HepG2 (cell line): Measurements from ENCODE around the gene VEGFA. TPM values are rescaled to one million over a fixed set of nuclear protein-coding genes. Genes with fewer than 3 reads are reported as not detected.

Experiments
- ARNTL ChIP-seq: sonication (generic); formaldehyde crosslinking; IDR thresholded peaks from 2 replicates; pipeline ENCODE4 v1.4.0; 2020; ENCODE audit warnings: mild to moderate bottlenecking, missing genetic modification reagents
- GATAD1 ChIP-seq: IDR thresholded peaks from 2 replicates; pipeline ENCODE4 v1.6.1; 2016; ENCODE audit warnings: missing genetic modification reagents, missing compliant biosample characterization
- GTF2F1 ChIP-seq: fragments of 150-350 bp; IDR thresholded peaks from 2 replicates; pipeline ENCODE4 v1.6.1; 2014; ENCODE audit warnings: low read length
- HDAC2 ChIP-seq: sonication (generic); formaldehyde crosslinking; IDR thresholded peaks from 2 replicates; pipeline ENCODE4 v1.4.0; 2020; ENCODE audit warnings: missing genetic modification reagents
- KMT2B ChIP-seq: IDR thresholded peaks from 2 replicates; pipeline ENCODE4 v1.6.1; 2016; ENCODE audit warnings: missing genetic modification reagents, missing compliant biosample characterization
- MED1 ChIP-seq: sonication (generic); formaldehyde crosslinking; IDR thresholded peaks from 2 replicates; pipeline ENCODE4 v1.4.0; 2020; ENCODE audit warnings: missing genetic modification reagents
- NR2F1 ChIP-seq, 2 experiments: fragments of 450-650 bp in 1 of 2; formaldehyde crosslinking in 1 of 2; IDR thresholded peaks; 2 replicates each; pipeline versions ENCODE4 v1.5.0 to v1.6.1; 2016 to 2020; ENCODE audit warnings: mild to moderate bottlenecking in 1 of 2, missing compliant biosample characterization in 1 of 2, missing genetic modification reagents in 1 of 2, moderate library complexity in 1 of 2
- PAWR ChIP-seq: sonication (generic); formaldehyde crosslinking; IDR thresholded peaks from 2 replicates; pipeline ENCODE4 v1.4.0; 2020; ENCODE audit warnings: missing genetic modification reagents, mild to moderate bottlenecking, borderline replicate concordance
- POLR2A ChIP-seq, 2 experiments: IDR thresholded peaks; 2 replicates each; pipeline ENCODE4 v1.6.1; 2011; ENCODE audit warnings: low read depth in 2 of 2, low read length in 2 of 2, mild to moderate bottlenecking in 1 of 2, moderate library complexity in 1 of 2; ENCODE audit not compliant: insufficient read depth in 1 of 2
- PPARG ChIP-seq: conservative IDR thresholded peaks from 2 replicates; pipeline ENCODE4 v1.6.1; 2016; ENCODE audit warnings: missing biosample characterization, missing genetic modification reagents
- RXRB ChIP-seq: IDR thresholded peaks from 2 replicates; pipeline ENCODE4 v1.6.1; 2016; ENCODE audit warnings: borderline replicate concordance, missing genetic modification reagents, missing compliant biosample characterization
- SOX13 ChIP-seq, 3 experiments: fragments of 450-650 bp in 1 of 3; sonication (generic) in 1 of 3; formaldehyde crosslinking in 1 of 3; IDR thresholded peaks in 2 of 3; conservative IDR thresholded peaks in 1 of 3; 2 replicates each; pipeline versions ENCODE4 v1.5.0 to v1.6.1; 2016 to 2020; ENCODE audit warnings: antibody characterized with exemption in 1 of 3, mild to moderate bottlenecking in 1 of 3, missing compliant biosample characterization in 1 of 3, missing genetic modification reagents in 1 of 3, moderate library complexity in 1 of 3
- THAP11 ChIP-seq: IDR thresholded peaks from 2 replicates; pipeline ENCODE4 v1.6.1; 2016; ENCODE audit warnings: missing biosample characterization, missing genetic modification reagents
- ZFYVE20 ChIP-seq: sonication (generic); formaldehyde crosslinking; IDR thresholded peaks from 2 replicates; pipeline ENCODE4 v1.8.0; 2023; ENCODE audit warnings: low read depth, mild to moderate bottlenecking, moderate library complexity, missing genetic modification reagents, borderline replicate concordance
- ZKSCAN5 ChIP-seq: sonication (generic); formaldehyde crosslinking; IDR thresholded peaks from 2 replicates; pipeline ENCODE4 v1.5.1; 2020; ENCODE audit warnings: mild to moderate bottlenecking, missing genetic modification reagents
- ZMYM4 ChIP-seq: sonication (generic); formaldehyde crosslinking; IDR thresholded peaks from 2 replicates; pipeline ENCODE4 v1.8.1; 2023; ENCODE audit warnings: mild to moderate bottlenecking, missing genetic modification reagents
- ZNF121 ChIP-seq: sonication (generic); formaldehyde crosslinking; IDR thresholded peaks from 2 replicates; pipeline ENCODE4 v1.5.0; 2020; ENCODE audit warnings: mild to moderate bottlenecking, missing genetic modification reagents
- ZNF235 ChIP-seq: sonication (generic); formaldehyde crosslinking; IDR thresholded peaks from 2 replicates; pipeline ENCODE4 v1.8.1; 2023; ENCODE audit warnings: mild to moderate bottlenecking, missing genetic modification reagents, borderline replicate concordance
- ZNF510 ChIP-seq: sonication (generic); formaldehyde crosslinking; IDR thresholded peaks from 2 replicates; pipeline ENCODE4 v1.4.0; 2020; ENCODE audit warnings: low read depth, mild to moderate bottlenecking, missing genetic modification reagents
- ZNF546 ChIP-seq: sonication (generic); formaldehyde crosslinking; conservative IDR thresholded peaks from 2 replicates; pipeline ENCODE4 v1.8.1; 2023; ENCODE audit warnings: mild to moderate bottlenecking, missing genetic modification reagents
- ZNF558 ChIP-seq: sonication (generic); formaldehyde crosslinking; IDR thresholded peaks from 2 replicates; pipeline ENCODE4 v1.9.0; 2022; ENCODE audit warnings: mild to moderate bottlenecking, missing genetic modification reagents, borderline replicate concordance
- ZNF569 ChIP-seq: sonication (generic); formaldehyde crosslinking; IDR thresholded peaks from 2 replicates; pipeline ENCODE4 v1.5.0; 2020; ENCODE audit warnings: mild to moderate bottlenecking, missing genetic modification reagents, moderate library complexity, borderline replicate concordance
- ZNF7 ChIP-seq: IDR thresholded peaks from 2 replicates; pipeline ENCODE4 v1.6.1; 2016; ENCODE audit warnings: missing biosample characterization, missing genetic modification reagents
- ZNF709 ChIP-seq: sonication (generic); formaldehyde crosslinking; IDR thresholded peaks from 2 replicates; pipeline ENCODE4 v1.5.0; 2020; ENCODE audit warnings: mild to moderate bottlenecking, missing genetic modification reagents
- ZNF777 ChIP-seq: sonication (generic); formaldehyde crosslinking; IDR thresholded peaks from 2 replicates; pipeline ENCODE4 v1.4.0; 2020; ENCODE audit warnings: missing genetic modification reagents
- polyA plus RNA-seq, 8 experiments: library from polyadenylated mRNA; depleted of rRNA in 3 of 8; stranded (reverse) in 7 of 8; unstranded in 1 of 8; fragments of >200 nt; fragmentation: Illumina TruSeq in 4 of 8; extraction: Trizol in 4 of 8; gene quantifications; 2 replicates each; pipeline versions ENCODE4 v1.2.1 to v1.2.3, GENCODE V29; 2011 to 2016; ENCODE audit warnings: low read depth in 4 of 8, missing spikeins in 1 of 8, mixed read lengths in 1 of 8; ENCODE audit not compliant: insufficient read depth in 1 of 8
- total RNA-seq, 5 experiments: library from RNA; depleted of rRNA; stranded (reverse); fragments of >200 nt; fragmentation: Illumina TruSeq; extraction: Trizol; gene quantifications; 2 replicates each; pipeline ENCODE4 v1.2.3, GENCODE V29; 2016; ENCODE audit warnings: low read depth in 1 of 5
- TF ChIP-seq, protein P1 (sequence below): sonication (generic); formaldehyde crosslinking; IDR thresholded peaks from 2 replicates; pipeline ENCODE4 v1.8.0; 2022; ENCODE audit warnings: missing genetic modification reagents, mild to moderate bottlenecking, borderline replicate concordance
- TF ChIP-seq, protein P2 (sequence below): sonication (generic); formaldehyde crosslinking; IDR thresholded peaks from 2 replicates; pipeline ENCODE4 v1.4.0; 2020; ENCODE audit warnings: missing genetic modification reagents, borderline replicate concordance
- TF ChIP-seq, protein P3 (sequence below): sonication (generic); formaldehyde crosslinking; IDR thresholded peaks from 2 replicates; pipeline ENCODE4 v1.5.1; 2020; ENCODE audit warnings: mild to moderate bottlenecking, moderate library complexity, missing genetic modification reagents

The VEGFA gene
- total and polyA plus RNA-seq, 2 of the 13 experiments (the other 11 are each of a cell fraction or from before 2014, with no cell fraction given) = 68.1 to 629 TPM

DNA sequence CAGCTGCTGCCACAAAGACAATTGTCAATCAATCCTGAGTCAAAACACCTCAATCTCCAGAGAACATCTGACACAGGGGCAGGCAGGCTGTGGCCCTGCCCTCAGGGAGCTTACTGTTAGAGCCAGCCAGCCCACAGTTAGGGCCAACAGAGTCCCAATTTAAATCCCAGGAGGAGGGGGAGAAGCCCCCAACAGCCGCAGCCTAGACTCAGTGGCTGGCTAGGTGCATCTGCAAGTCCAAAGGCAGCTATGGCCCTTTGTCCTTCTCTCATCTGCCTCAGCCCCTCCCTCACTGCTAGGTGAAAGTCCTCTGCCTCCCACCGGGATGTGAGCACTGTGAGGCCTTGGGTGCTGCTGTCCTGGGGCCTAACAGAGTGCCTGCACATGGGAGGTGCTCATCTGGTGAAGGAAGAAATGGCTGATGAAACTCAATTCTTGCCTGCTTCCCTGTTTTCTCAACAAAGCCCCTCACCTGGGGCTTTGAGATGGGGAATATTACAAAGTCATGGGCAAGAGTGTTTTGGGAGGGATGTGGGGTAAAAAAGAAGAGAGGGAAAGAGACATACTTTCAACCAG is 33.7 kb upstream of the VEGFA start (continued):
- no peak for TF ChIP-seq SOX13 (IDR thresholded peaks at IDR 0.05)
- peak in 1 of 2 experiments; percentile 58; a peak in 1 of 4 replicates for TF ChIP-seq SOX13 (CRISPR knock-in tag; conservative IDR thresholded peaks at IDR 0.05 in 1 of 2, IDR thresholded peaks at IDR 0.05 in 1 of 2)
- TF ChIP-seq, protein P1, sequence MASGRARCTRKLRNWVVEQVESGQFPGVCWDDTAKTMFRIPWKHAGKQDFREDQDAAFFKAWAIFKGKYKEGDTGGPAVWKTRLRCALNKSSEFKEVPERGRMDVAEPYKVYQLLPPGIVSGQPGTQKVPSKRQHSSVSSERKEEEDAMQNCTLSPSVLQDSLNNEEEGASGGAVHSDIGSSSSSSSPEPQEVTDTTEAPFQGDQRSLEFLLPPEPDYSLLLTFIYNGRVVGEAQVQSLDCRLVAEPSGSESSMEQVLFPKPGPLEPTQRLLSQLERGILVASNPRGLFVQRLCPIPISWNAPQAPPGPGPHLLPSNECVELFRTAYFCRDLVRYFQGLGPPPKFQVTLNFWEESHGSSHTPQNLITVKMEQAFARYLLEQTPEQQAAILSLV (CRISPR knock-in tag) = no peak
- TF ChIP-seq, protein P2, sequence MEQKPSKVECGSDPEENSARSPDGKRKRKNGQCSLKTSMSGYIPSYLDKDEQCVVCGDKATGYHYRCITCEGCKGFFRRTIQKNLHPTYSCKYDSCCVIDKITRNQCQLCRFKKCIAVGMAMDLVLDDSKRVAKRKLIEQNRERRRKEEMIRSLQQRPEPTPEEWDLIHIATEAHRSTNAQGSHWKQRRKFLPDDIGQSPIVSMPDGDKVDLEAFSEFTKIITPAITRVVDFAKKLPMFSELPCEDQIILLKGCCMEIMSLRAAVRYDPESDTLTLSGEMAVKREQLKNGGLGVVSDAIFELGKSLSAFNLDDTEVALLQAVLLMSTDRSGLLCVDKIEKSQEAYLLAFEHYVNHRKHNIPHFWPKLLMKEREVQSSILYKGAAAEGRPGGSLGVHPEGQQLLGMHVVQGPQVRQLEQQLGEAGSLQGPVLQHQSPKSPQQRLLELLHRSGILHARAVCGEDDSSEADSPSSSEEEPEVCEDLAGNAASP (CRISPR knock-in tag) = no peak; the same call in 1 of the 2 replicates
- TF ChIP-seq, protein P3, sequence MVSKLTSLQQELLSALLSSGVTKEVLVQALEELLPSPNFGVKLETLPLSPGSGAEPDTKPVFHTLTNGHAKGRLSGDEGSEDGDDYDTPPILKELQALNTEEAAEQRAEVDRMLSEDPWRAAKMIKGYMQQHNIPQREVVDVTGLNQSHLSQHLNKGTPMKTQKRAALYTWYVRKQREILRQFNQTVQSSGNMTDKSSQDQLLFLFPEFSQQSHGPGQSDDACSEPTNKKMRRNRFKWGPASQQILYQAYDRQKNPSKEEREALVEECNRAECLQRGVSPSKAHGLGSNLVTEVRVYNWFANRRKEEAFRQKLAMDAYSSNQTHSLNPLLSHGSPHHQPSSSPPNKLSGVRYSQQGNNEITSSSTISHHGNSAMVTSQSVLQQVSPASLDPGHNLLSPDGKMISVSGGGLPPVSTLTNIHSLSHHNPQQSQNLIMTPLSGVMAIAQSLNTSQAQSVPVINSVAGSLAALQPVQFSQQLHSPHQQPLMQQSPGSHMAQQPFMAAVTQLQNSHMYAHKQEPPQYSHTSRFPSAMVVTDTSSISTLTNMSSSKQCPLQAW (CRISPR knock-in tag) = 0 out of 2 replicates have a peak, but pooled peaks have one; percentile 45
- TF ChIP-seq KMT2B (CRISPR knock-in tag) = no peak
- TF ChIP-seq HDAC2 = peak; percentile 69; the same call in 1 of the 2 replicates
- 0 out of 2 replicates have a peak, but pooled peaks have one; percentile 26 for TF ChIP-seq GATAD1 (CRISPR knock-in tag)
- TF ChIP-seq ZNF7 (CRISPR knock-in tag) = no peak
- TF ChIP-seq POLR2A (IDR thresholded peaks at IDR 0.05; ENCODE audit: insufficient read depth in 1 of 2, low read depth in 2 of 2, low read length in 2 of 2) = no peak
- no peak for TF ChIP-seq ZFYVE20
- TF ChIP-seq PPARG (CRISPR knock-in tag) = 0 out of 2 replicates have a peak, but pooled peaks have one; percentile 71
- 0 out of 2 replicates have a peak, but pooled peaks have one; percentile 48 for TF ChIP-seq ZKSCAN5
- peak; percentile 36; the same call in 1 of the 2 replicates for TF ChIP-seq ZMYM4 (CRISPR knock-in tag)
- TF ChIP-seq ZNF777 (CRISPR knock-in tag) = no peak
- no peak for TF ChIP-seq PAWR (CRISPR knock-in tag)
- TF ChIP-seq NR2F1 (CRISPR knock-in tag; IDR thresholded peaks at IDR 0.05) = no peak
- TF ChIP-seq ZNF121 (CRISPR knock-in tag) = 0 out of 2 replicates have a peak, but pooled peaks have one; percentile 31
- peak; percentile 38; the same call in 1 of the 2 replicates for TF ChIP-seq THAP11 (CRISPR knock-in tag)
- no peak for TF ChIP-seq GTF2F1
- TF ChIP-seq RXRB (CRISPR knock-in tag) = peak; percentile 56; the same call in 1 of the 2 replicates
- TF ChIP-seq ZNF569 (CRISPR knock-in tag) = no peak
- no peak for TF ChIP-seq ZNF558 (CRISPR knock-in tag)
- peak; percentile 74 for TF ChIP-seq MED1 (CRISPR knock-in tag)
- no peak for TF ChIP-seq ZNF546 (CRISPR knock-in tag)
- TF ChIP-seq ZNF235 (CRISPR knock-in tag) = no peak
- TF ChIP-seq ARNTL (CRISPR knock-in tag) = no peak
- TF ChIP-seq ZNF709 (CRISPR knock-in tag) = 0 out of 2 replicates have a peak, but pooled peaks have one; percentile 32
- no peak for TF ChIP-seq ZNF510 (CRISPR knock-in tag)
